Renal cortex interstitium (tissue), 11 donors: ENCODE measurements around the gene KANK4. TPM values are rescaled to one million over a fixed set of nuclear protein-coding genes. Genes with fewer than 3 reads are reported as not detected.

Experiments used
- DNase-seq, 11 donors: peaks; one replicate each; pipeline ENCODE4 v3.0.0-alpha.2; 2013; ENCODE audit warnings: low read depth in 9 of 11, low spot score in 4 of 11; ENCODE audit errors: extremely low read depth in 1 of 11
- polyA plus RNA-seq, 3 donors: library from polyadenylated mRNA; unstranded; fragments of 120-200 nt; gene quantifications; one replicate each; pipeline ENCODE4 v1.2.1, GENCODE V29; 2013; ENCODE audit not compliant: insufficient read length in 3 of 3

KANK4 gene
- polyA plus RNA-seq, 3 donors = 21.4 to 24.2 (median 22.0) TPM

- no peak for DNase-seq
These were observed 24.7 kb upstream of the KANK4 start for GRCh38 chr1:62343911-62344310.

- DNase-seq = no peak
These were observed 23.0 kb upstream of the KANK4 start for GRCh38 chr1:62342270-62342669.

- no peak for DNase-seq
These were observed 22.4 kb upstream of the KANK4 start for GRCh38 chr1:62341615-62342014.

- no peak for DNase-seq
These were observed 21.9 kb upstream of the KANK4 start for GRCh38 chr1:62341089-62341488.

- peak in 8 of 11 donors; percentile 55 to 85 (median 70) for DNase-seq
These were observed 18.7 kb upstream of the KANK4 start for GRCh38 chr1:62337706-62338631.

- no peak for DNase-seq
These were observed 17.9 kb upstream of the KANK4 start for GRCh38 chr1:62336995-62337705.

GRCh38 chr1:62336638-62336994 is 17.4 kb upstream of the KANK4 start:
- no peak for DNase-seq

- no peak for DNase-seq
These were observed 16.4 kb upstream of the KANK4 start for GRCh38 chr1:62335656-62336055.

GRCh38 chr1:62334434-62334985 is 15.3 kb upstream of the KANK4 start:
- DNase-seq = no peak

GRCh38 chr1:62333441-62333840 is 14.2 kb upstream of the KANK4 start:
- DNase-seq = no peak

- DNase-seq = no peak
These were observed 8.3 kb upstream of the KANK4 start for GRCh38 chr1:62327360-62328055.

GRCh38 chr1:62325681-62326080 is 6.4 kb upstream of the KANK4 start:
- DNase-seq = no peak

GRCh38 chr1:62325081-62325480 is 5.8 kb upstream of the KANK4 start:
- DNase-seq = no peak

GRCh38 chr1:62321446-62321845 is 2.2 kb upstream of the KANK4 start:
- no peak for DNase-seq

- DNase-seq = no peak
These were observed 896 bp downstream of the KANK4 start for GRCh38 chr1:62318320-62318755.

GRCh38 chr1:62317021-62317768 is 2.0 kb downstream of the KANK4 start:
- no peak for DNase-seq

GRCh38 chr1:62316135-62316534 is 3.1 kb downstream of the KANK4 start:
- DNase-seq = no peak

- no peak for DNase-seq
These were observed 3.8 kb downstream of the KANK4 start for GRCh38 chr1:62315387-62315786.
